Astrocyte of the hippocampus (primary cell): ENCODE measurements around the gene GPC6.
A peak's percentile ranks its signal among the peaks of the same experiment; 100 is the strongest.

Experiments used
- DNase-seq: peaks from one replicate; pipeline ENCODE4 v3.0.0; 2011; ENCODE audit warnings: low read depth, low spot score

The GPC6 gene

GRCh38 chr13:94236132-94236531 lies 1009.5 kb downstream of the GPC6 start:
- DNase-seq, result no peak

GRCh38 chr13:94236872-94237271 lies 1010.3 kb downstream of the GPC6 start:
- DNase-seq, result no peak

- peak; percentile 45 for DNase-seq
Measured at GRCh38 chr13:94239135-94239534, 1012.5 kb downstream of the GPC6 start.

GRCh38 chr13:94242554-94242953 lies 1015.9 kb downstream of the GPC6 start:
- no peak for DNase-seq

GRCh38 chr13:94243551-94243950 lies 1016.9 kb downstream of the GPC6 start:
- DNase-seq, result no peak

GRCh38 chr13:94246495-94246894 lies 1019.9 kb downstream of the GPC6 start:
- no peak for DNase-seq

- no peak for DNase-seq
Measured at GRCh38 chr13:94247890-94248289, 1021.3 kb downstream of the GPC6 start.

GRCh38 chr13:94248454-94249228 lies 1022.0 kb downstream of the GPC6 start:
- peak; percentile 13 for DNase-seq

- peak; percentile 94 for DNase-seq
Measured at GRCh38 chr13:94249512-94249911, 1022.9 kb downstream of the GPC6 start.

GRCh38 chr13:94251831-94252608 lies 1025.4 kb downstream of the GPC6 start:
- peak; percentile 52 for DNase-seq

- DNase-seq, result no peak
Measured at GRCh38 chr13:94254737-94255136, 1028.1 kb downstream of the GPC6 start.

- DNase-seq, result no peak
Measured at GRCh38 chr13:94256721-94257120, 1030.1 kb downstream of the GPC6 start.

GRCh38 chr13:94259984-94260383 lies 1033.4 kb downstream of the GPC6 start:
- no peak for DNase-seq

GRCh38 chr13:94261163-94261562 lies 1034.6 kb downstream of the GPC6 start:
- DNase-seq, result no peak

GRCh38 chr13:94263038-94263437 lies 1036.4 kb downstream of the GPC6 start:
- DNase-seq, result no peak

GRCh38 chr13:94267581-94268366 lies 1041.2 kb downstream of the GPC6 start:
- no peak for DNase-seq

- no peak for DNase-seq
Measured at GRCh38 chr13:94268661-94269060, 1042.1 kb downstream of the GPC6 start.

GRCh38 chr13:94269557-94269956 lies 1043.0 kb downstream of the GPC6 start:
- no peak for DNase-seq

- DNase-seq, result no peak
Measured at GRCh38 chr13:94270556-94270955, 1043.9 kb downstream of the GPC6 start.

- no peak for DNase-seq
Measured at GRCh38 chr13:94272038-94272437, 1045.4 kb downstream of the GPC6 start.

- DNase-seq, result peak; percentile 46
Measured at GRCh38 chr13:94280349-94280748, 1053.7 kb downstream of the GPC6 start.

GRCh38 chr13:94280845-94281244 lies 1054.2 kb downstream of the GPC6 start:
- no peak for DNase-seq
